Keratinocyte (primary cell): ENCODE data around the gene TMEM163. TPM values are rescaled to one million over a fixed set of nuclear protein-coding genes. Genes with fewer than 3 reads are reported as not detected.

Experiments used
- DNase-seq: peaks from one replicate; pipeline ENCODE4 v3.0.0-alpha.2; 2011; ENCODE audit warnings: low read depth, missing footprints, low spot score
- FAIRE-seq: peaks from 2 replicates; lab custom pipeline; 2011; peaks lifted over from hg19 to GRCh38; lab: Jason Lieb, UNC
- H2AFZ ChIP-seq: 2 replicates; pipeline ENCODE4 v1.6.0; 2012; ENCODE audit warnings: low read length, control low read depth, inconsistent platforms; ENCODE audit not compliant: control insufficient read depth
- H3K27ac ChIP-seq: 2 replicates; pipeline ENCODE4 v1.5.1; 2011; ENCODE audit warnings: low read length; ENCODE audit not compliant: control insufficient read depth, insufficient read depth
- H3K27me3 ChIP-seq: 3 replicates; pipeline ENCODE4 v1.6.0; 2011; ENCODE audit warnings: low read length; ENCODE audit not compliant: control insufficient read depth, insufficient read depth; ENCODE audit errors: extremely low read depth
- H3K36me3 ChIP-seq, 2 experiments: 2 replicates in 1 of 2; 3 replicates in 1 of 2; pipeline ENCODE4 v1.5.1; 2011; ENCODE audit warnings: low read length in 2 of 2, mild to moderate bottlenecking in 1 of 2; ENCODE audit not compliant: control insufficient read depth in 2 of 2, insufficient read depth in 2 of 2; ENCODE audit errors: extremely low read depth in 1 of 2
- H3K4me1 ChIP-seq: 3 replicates; pipeline ENCODE4 v1.5.1; 2011; ENCODE audit warnings: low read length; ENCODE audit not compliant: control insufficient read depth, insufficient read depth; ENCODE audit errors: extremely low read depth
- H3K4me2 ChIP-seq: 3 replicates; pipeline ENCODE4 v1.6.0; 2011; ENCODE audit warnings: low read depth, low read length; ENCODE audit not compliant: control insufficient read depth, insufficient read depth; ENCODE audit errors: extremely low read depth
- H3K4me3 ChIP-seq, 3 experiments: fragments of 200-600 bp in 1 of 3; sonication (generic) in 1 of 3; 2 replicates in 2 of 3; 3 replicates in 1 of 3; pipeline ENCODE4 v1.5.1; 2011 to 2016; ENCODE audit warnings: low read length in 3 of 3, mild to moderate bottlenecking in 3 of 3, control low read depth in 2 of 3, inconsistent platforms in 1 of 3, low read depth in 1 of 3, mixed read lengths in 1 of 3, mixed run types in 1 of 3, moderate library complexity in 1 of 3; ENCODE audit not compliant: control insufficient read depth in 2 of 3, insufficient read depth in 2 of 3; ENCODE audit errors: extremely low read depth in 1 of 3
- H3K79me2 ChIP-seq: 2 replicates; pipeline ENCODE4 v1.6.0; 2012; ENCODE audit warnings: low read length; ENCODE audit not compliant: control insufficient read depth, insufficient read depth
- H3K9ac ChIP-seq: 3 replicates; pipeline ENCODE4 v1.6.0; 2011; ENCODE audit warnings: low read length; ENCODE audit not compliant: control insufficient read depth, insufficient read depth; ENCODE audit errors: extremely low read depth
- H3K9me1 ChIP-seq: 3 replicates; pipeline ENCODE4 v1.6.0; 2011; ENCODE audit warnings: low read length; ENCODE audit not compliant: control insufficient read depth, insufficient read depth; ENCODE audit errors: extremely low read depth
- H3K9me3 ChIP-seq: 2 replicates; pipeline ENCODE4 v1.5.1; 2012; ENCODE audit warnings: low read depth, low read length; ENCODE audit not compliant: control insufficient read depth
- H4K20me1 ChIP-seq: 3 replicates; pipeline ENCODE4 v1.6.0; 2011; ENCODE audit warnings: low read length; ENCODE audit not compliant: control insufficient read depth, insufficient read depth; ENCODE audit errors: extremely low read depth
- CTCF ChIP-seq, 3 experiments: IDR thresholded peaks in 1 of 3; conservative IDR thresholded peaks in 1 of 3; optimal IDR thresholded peaks in 1 of 3; 2 replicates in 2 of 3; 3 replicates in 1 of 3; pipeline versions ENCODE3 to v1.5.1; 2011; ENCODE audit warnings: low read length in 3 of 3, mild to moderate bottlenecking in 3 of 3, moderate library complexity in 2 of 3, control low read depth in 1 of 3, inconsistent platforms in 1 of 3; ENCODE audit not compliant: insufficient read depth in 2 of 3; ENCODE audit errors: extremely low read depth in 1 of 3
- EZH2 ChIP-seq: IDR thresholded peaks from one replicate; pipeline ENCODE4 v1.6.1; 2012; ENCODE audit warnings: inconsistent platforms, mild to moderate bottlenecking, low read length, moderate library complexity
- dilution Hi-C: fragments of 300-500 bp; cut with MboI; formaldehyde crosslinking; loops from one replicate; pipeline ENCODE4 v1.7.0; 2020; ENCODE audit warnings: low sequenced_read_pairs; ENCODE audit not compliant: extremely low pct_ligation_motif_present
- polyA plus RNA-seq, 5 experiments: library from polyadenylated mRNA; depleted of rRNA in 3 of 5; stranded (reverse) in 3 of 5; stranded (forward) in 1 of 5; unstranded in 1 of 5; fragments of >200 nt; gene quantifications; 1 replicate in 1 of 5; 2 replicates in 3 of 5; 3 replicates in 1 of 5; pipeline versions ENCODE4 v1.2.1 to v1.2.3, GENCODE V29; 2011 to 2012; ENCODE audit warnings: missing spikeins in 2 of 5, low read depth in 1 of 5, low replicate concordance in 1 of 5

TMEM163 gene
- polyA plus RNA-seq, 1 donor (not counting 4 experiments of a cell fraction or from before 2014, with no cell fraction given) = not detected

DNA sequence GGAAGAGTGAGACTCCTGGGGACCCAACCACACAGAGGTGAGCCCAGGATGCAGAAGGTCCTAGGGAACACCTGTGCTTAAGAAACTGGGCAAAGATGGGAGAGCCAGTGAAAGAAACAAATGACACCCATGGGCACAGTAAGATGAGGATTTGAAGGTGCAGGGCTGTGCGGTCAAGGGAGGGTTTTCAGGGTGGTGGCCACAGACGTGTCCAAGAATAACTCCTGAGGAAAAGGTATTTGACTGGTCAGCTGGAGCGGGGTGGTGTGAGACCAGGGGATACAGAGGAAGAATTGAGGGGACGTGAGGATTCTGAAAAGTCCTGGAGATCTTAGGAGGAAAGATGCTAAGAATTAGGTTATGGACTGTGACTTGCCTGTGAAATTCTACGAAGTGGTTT is 142.9 kb downstream of the TMEM163 start:
- H3K9me1 ChIP-seq = no peaks in the 10 kb centered on the region
- no peak overlapping the region for H3K4me3 ChIP-seq
- FAIRE-seq = no peak
- H3K9me3 ChIP-seq = no peaks in the 10 kb centered on the region
- DNase-seq = no peak
- no peaks in the 10 kb centered on the region for H4K20me1 ChIP-seq
- H3K27ac ChIP-seq = no peak overlapping the region
- no peaks in the 10 kb centered on the region for H3K4me1 ChIP-seq
- H3K36me3 ChIP-seq = no peaks in the 10 kb centered on the region
- H3K27me3 ChIP-seq = no peaks in the 10 kb centered on the region
- no peaks in the 10 kb centered on the region for H3K79me2 ChIP-seq
- H3K9ac ChIP-seq = no peak overlapping the region
- no peak for TF ChIP-seq CTCF (optimal IDR thresholded peaks at IDR 0.05 in 1 of 3, IDR thresholded peaks at IDR 0.05 in 1 of 3, conservative IDR thresholded peaks at IDR 0.05 in 1 of 3; ENCODE audit: extremely low read depth in 1 of 3, insufficient read depth in 2 of 3, low read length in 3 of 3)
- TF ChIP-seq EZH2 = no peak
- no peak overlapping the region for H3K4me2 ChIP-seq
- dilution Hi-C loops = no loop called here
- H2AFZ ChIP-seq = no peak overlapping the region

DNA sequence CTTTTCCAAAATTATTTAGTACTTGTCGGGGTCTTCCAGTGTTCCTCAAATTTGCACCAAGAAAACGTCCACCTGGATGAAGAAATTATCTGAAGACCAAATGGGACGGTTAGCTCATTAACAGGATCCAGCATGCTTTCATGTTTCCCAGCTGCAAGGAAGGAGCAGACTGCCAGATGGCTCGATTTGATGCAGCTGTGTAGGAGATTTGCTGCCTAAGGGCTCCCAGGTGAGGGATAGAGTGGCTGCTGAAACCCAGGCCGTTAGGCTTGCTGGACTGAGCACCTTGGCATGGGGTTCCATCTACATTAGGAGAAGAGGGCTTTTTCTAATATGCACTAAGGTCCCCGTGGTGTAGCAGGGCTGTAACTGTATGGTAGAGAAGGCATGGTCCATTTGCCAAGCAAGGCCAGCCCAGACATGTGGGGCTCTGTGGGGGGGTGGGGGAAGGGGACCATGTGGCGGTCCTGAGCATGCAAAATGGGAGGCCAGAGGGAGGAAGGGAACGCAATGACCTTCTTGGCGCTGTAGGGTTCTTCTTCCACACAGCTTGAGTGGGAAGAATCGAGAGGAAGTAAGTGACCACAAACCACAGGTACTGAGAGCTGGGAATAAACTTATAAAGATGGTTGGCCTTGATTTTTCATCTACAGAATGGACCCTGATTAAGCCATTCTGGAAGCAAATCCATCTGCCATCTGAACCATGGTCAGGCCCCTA is 144.0 kb downstream of the TMEM163 start:
- no peaks in the 10 kb centered on the region for H4K20me1 ChIP-seq

More for the DNA sequence above, 144.0 kb downstream of the TMEM163 start:
- H3K36me3 ChIP-seq = no peaks in the 10 kb centered on the region
- FAIRE-seq = no peak
- H2AFZ ChIP-seq = no peak overlapping the region
- no peaks in the 10 kb centered on the region for H3K9me3 ChIP-seq
- H3K4me2 ChIP-seq = no peak overlapping the region
- no peak for DNase-seq
- no peaks in the 10 kb centered on the region for H3K79me2 ChIP-seq
- no peaks in the 10 kb centered on the region for H3K9me1 ChIP-seq
- no peaks in the 10 kb centered on the region for H3K27me3 ChIP-seq
- no peak overlapping the region for H3K4me3 ChIP-seq
- dilution Hi-C loops = no loop called here
- no peaks in the 10 kb centered on the region for H3K4me1 ChIP-seq
- no peak for TF ChIP-seq EZH2
- TF ChIP-seq CTCF (optimal IDR thresholded peaks at IDR 0.05 in 1 of 3, IDR thresholded peaks at IDR 0.05 in 1 of 3, conservative IDR thresholded peaks at IDR 0.05 in 1 of 3; ENCODE audit: extremely low read depth in 1 of 3, insufficient read depth in 2 of 3, low read length in 3 of 3) = no peak
- H3K9ac ChIP-seq = no peak overlapping the region
- no peak overlapping the region for H3K27ac ChIP-seq
